NCI-H128 (cell line): Measurements from ENCODE around the gene VIPR2.
"Not testable (repeated sequence)": the region's sequence is repeated elsewhere in the genome, so short reads cannot be mapped to it uniquely, and the experiment has no call there.

Experiments
- DNase-seq: peaks from one replicate; lab custom pipeline; 2025; ENCODE audit not compliant: unreplicated experiment; lab: John Stamatoyannopoulos, UW

The VIPR2 gene

GRCh38 chr7:159144758-159145489, at the start of gene VIPR2:
VIPR2 (minus strand) TSS chr7:159144867; CDS start chr7:159144771, 96 bp downstream.
- DNase-seq, result no peak

GRCh38 chr7:159193543-159194090, 49.0 kb upstream of the VIPR2 start:
- DNase-seq, result no peak

- no peak for DNase-seq
Measured at GRCh38 chr7:159192725-159193453, 48.2 kb upstream of the VIPR2 start.

GRCh38 chr7:159192013-159192412, 47.3 kb upstream of the VIPR2 start:
- DNase-seq, result no peak

GRCh38 chr7:159191236-159191635, 46.6 kb upstream of the VIPR2 start:
- DNase-seq, result no peak

- no peak for DNase-seq
Measured at GRCh38 chr7:159188011-159188410, 43.3 kb upstream of the VIPR2 start.

GRCh38 chr7:159179241-159179640, 34.6 kb upstream of the VIPR2 start:
- DNase-seq, result no peak

- no peak for DNase-seq
Measured at GRCh38 chr7:159177284-159177953, 32.8 kb upstream of the VIPR2 start.

- DNase-seq, result no peak
Measured at GRCh38 chr7:159175792-159176191, 31.1 kb upstream of the VIPR2 start.

- not testable (repeated sequence) for DNase-seq
Measured at GRCh38 chr7:159175100-159175499, 30.4 kb upstream of the VIPR2 start.

GRCh38 chr7:159172400-159172799, 27.7 kb upstream of the VIPR2 start:
- DNase-seq, result no peak

- DNase-seq, result no peak
Measured at GRCh38 chr7:159169391-159169790, 24.7 kb upstream of the VIPR2 start.

- no peak for DNase-seq
Measured at GRCh38 chr7:159167139-159167538, 22.5 kb upstream of the VIPR2 start.

- DNase-seq, result no peak
Measured at GRCh38 chr7:159166530-159166929, 21.9 kb upstream of the VIPR2 start.

- no peak for DNase-seq
Measured at GRCh38 chr7:159165352-159165751, 20.7 kb upstream of the VIPR2 start.

GRCh38 chr7:159163703-159164301, 19.1 kb upstream of the VIPR2 start:
- not testable (repeated sequence) for DNase-seq

GRCh38 chr7:159162050-159162626, 17.5 kb upstream of the VIPR2 start:
- DNase-seq, result not testable (repeated sequence)

GRCh38 chr7:159160450-159160849, 15.8 kb upstream of the VIPR2 start:
- no peak for DNase-seq

GRCh38 chr7:159159731-159160130, 15.1 kb upstream of the VIPR2 start:
- no peak for DNase-seq

- no peak for DNase-seq
Measured at GRCh38 chr7:159158888-159159405, 14.3 kb upstream of the VIPR2 start.
